ENCODE results near the gene CFAP61.
"Not testable (repeated sequence)": the region's sequence is repeated elsewhere in the genome, so short reads cannot be mapped to it uniquely, and the experiment has no call there.

The CFAP61 gene

DNA sequence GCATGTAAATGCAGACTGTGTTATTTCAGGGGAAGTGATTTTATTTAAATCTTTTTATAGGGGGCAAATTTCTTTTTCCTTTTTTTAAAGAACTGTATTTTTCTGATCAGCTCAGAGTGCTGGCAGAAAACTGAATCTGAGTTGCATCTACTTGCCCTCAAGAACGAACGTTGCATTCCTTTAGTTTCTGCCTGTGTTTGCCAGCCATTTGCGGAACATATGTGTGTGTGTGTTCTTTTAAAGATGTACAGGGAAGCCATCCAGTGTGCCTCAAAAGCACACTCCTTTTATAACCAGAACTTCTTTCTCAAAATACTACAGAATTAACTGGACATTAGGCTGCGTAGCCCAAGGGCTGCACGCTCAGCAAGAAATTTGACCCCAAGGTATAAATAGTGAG, 289.7 kb downstream of the CFAP61 start:
- no peak for DNase-seq

DNA sequence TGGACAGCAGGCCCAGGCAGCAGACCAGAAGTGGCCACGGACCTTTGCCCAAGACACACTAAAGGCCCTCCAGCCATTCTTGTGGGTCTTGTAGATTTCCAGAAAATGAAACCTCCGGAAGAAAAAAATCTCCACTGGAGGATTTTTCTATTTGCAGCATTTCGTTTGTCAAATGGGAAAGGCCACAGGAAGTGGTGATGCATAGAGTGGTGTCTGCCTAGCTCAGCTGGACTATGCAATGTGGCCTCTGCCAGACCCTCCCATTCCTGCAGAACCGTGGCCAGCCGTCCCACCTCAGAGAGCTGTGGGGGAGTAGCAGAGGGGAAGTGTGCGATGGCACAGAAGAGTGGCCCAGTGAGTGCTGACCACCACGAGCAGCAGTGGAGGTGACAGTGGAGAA, 291.6 kb downstream of the CFAP61 start:
- DNase-seq, result no peak

- no peak for DNase-seq
Measured at GRCh38 chr20:20344476-20344875, 292.1 kb downstream of the CFAP61 start.

GRCh38 chr20:20353576-20353975, 301.2 kb downstream of the CFAP61 start:
- no peak for DNase-seq

DNA sequence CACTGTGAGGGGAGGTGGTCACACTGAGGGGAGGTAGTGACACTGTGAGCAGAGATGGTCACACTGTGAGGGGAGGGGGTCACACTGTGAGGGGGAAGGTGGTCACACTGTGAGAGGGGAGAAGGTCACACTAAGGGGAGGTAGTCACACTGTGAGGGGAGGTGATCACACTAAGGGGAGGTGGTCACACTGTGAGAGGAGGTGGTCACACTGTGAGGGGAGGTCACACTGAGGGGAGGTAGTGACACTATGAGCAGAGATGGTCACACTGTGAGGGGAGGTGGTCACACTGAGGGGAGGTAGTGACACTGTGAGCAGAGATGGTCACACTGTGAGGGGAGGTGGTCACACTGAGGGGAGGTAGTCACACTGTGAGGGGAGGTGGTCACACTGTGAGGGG, 303.2 kb downstream of the CFAP61 start:
- not testable (repeated sequence) for DNase-seq

DNA sequence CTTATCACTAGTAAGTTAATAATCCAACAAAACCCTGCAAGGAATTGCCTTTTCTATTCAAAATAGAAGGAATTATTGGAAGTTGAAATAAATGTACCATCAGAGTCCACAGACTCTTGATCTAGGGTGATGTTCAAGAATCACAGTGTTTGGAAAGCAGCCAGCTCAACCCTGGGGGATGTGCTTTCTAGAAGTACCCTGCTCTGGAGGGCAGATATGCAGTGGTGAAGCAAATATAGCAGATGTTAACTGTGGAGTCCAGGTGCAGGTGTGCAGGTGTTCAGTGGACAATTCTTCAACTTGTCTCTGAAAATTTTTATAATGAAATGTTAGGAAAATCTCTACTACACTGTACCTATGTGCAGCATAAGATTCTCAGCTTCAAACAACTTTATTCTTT, 306.5 kb downstream of the CFAP61 start:
- no peak for DNase-seq

GRCh38 chr20:20359628-20360027, 307.3 kb downstream of the CFAP61 start:
- DNase-seq, result no peak

DNA sequence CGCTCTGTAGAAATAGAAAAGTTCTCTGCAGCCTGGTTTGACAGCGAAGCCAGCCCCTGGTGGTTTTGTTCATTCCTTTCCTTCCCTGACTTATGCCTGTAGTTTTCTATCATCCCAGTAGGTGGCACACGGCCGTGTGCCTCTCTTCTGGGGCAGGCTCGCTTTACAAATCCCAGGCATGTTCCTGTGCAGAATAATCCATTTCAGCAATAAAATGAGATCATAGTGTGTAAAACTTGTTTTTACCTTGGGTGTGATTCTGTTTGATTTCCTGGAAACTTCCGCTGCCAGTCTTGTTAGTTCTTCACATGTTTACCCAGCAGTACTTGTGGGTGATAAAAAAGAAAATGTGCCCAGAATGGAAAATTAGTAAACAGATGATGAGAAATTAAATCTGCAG, 308.1 kb downstream of the CFAP61 start:
- DNase-seq, result no peak

DNA sequence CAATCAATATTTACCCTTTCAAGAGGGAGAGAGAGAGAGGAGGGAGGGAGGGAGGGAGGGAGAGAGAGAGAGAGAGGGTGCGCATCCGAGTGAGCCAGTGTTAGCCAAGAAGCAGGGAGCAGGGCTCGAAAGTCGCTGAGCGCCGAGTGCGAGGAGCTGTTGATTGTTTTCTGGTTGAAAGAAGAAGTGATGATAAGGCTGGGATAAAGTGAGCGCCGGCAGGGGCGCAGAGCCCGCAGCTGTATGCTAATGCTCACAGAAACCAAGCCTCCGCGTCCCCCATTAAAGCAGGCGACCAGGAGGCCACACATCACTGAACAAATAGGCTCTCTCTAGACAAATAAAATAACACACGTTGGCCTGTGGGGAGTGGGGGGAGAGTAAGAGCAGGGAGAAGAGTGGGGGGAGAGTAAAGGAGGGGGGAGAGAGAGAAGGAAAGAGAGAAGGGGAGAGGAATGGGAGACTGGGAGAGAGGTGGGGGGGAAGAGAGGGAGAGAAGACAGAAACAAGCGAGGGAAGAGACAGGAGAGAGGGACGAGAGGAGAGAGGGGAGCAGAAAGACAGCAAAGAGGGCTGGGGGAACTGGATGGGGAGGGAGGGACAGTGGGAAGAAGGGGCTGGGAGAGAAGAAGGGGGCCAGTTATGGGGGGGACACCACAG, 310.6 kb downstream of the CFAP61 start:
- DNase-seq, result no peak

- no peak for DNase-seq
Measured at GRCh38 chr20:20363434-20363798, 311.1 kb downstream of the CFAP61 start.

GRCh38 chr20:20363799-20364592, 311.7 kb downstream of the CFAP61 start:
- no peak for DNase-seq

GRCh38 chr20:20364593-20365479, 312.5 kb downstream of the CFAP61 start:
- DNase-seq, result no peak

GRCh38 chr20:20365480-20366161, 313.3 kb downstream of the CFAP61 start:
- no peak for DNase-seq

- no peak for DNase-seq
Measured at GRCh38 chr20:20366551-20366875, 314.2 kb downstream of the CFAP61 start.

- no peak for DNase-seq
Measured at GRCh38 chr20:20366876-20367574, 314.7 kb downstream of the CFAP61 start.

DNA sequence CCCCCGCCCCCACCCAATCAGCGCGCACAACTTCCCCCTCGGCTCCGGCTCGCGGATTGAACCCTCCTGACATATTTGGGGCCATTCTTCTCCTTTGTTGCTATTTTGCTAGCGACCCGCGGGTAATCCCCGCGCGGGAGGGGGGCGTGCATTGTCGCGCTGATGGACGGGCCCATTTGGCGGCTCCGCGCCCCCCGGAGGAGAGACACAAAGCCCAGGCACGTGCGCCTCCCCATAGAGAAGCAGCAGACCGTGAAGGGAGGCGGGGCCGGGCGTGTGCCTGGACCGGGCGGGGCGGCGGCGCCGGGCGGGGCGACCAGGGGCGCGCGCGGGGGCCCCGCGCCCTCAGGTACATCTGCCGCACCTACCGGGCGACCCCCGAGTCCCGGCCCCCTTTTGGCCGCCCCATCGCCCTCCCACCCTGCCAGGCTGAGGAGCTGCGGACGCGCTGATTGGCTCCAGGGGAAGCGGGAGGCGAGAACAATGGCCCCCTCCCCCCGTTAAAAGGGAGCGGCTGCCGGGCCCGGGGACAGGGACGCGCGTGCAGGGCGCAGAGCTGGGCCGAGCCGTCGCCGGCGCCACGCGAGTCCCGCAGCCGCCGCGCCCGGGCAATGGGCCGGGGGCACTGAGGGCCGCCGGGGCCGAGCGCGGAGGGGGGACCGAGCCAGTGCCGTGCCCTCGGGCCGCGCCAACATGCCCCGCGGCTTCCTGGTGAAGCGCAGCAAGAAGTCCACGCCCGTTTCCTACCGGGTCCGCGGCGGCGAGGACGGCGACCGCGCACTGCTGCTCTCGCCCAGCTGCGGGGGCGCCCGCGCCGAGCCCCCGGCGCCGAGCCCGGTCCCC, 315.5 kb downstream of the CFAP61 start, which contains the start of gene INSM1:
INSM1 (plus strand) TSS at position 530 of the 843 bp plus-strand sequence; CDS start at position 694, 164 bp downstream.
- DNase-seq, result no peak

- DNase-seq, result no peak
Measured at GRCh38 chr20:20368418-20369249, 316.3 kb downstream of the CFAP61 start.

- DNase-seq, result no peak
Measured at GRCh38 chr20:20369250-20370093, 317.1 kb downstream of the CFAP61 start.

GRCh38 chr20:20370094-20370575, 317.8 kb downstream of the CFAP61 start:
- DNase-seq, result no peak

All from right forelimb (tissue), 1 donor.